Astrocyte (in vitro differentiated cells and primary cell): ENCODE measurements around the gene DCDC1.

Experiments used
- CTCF ChIP-seq: IDR thresholded peaks from 2 replicates; pipeline ENCODE4 v1.5.1; 2011; ENCODE audit warnings: low read depth, mild to moderate bottlenecking, inconsistent platforms, low read length, moderate library complexity; ENCODE audit not compliant: insufficient read depth
- EZH2 ChIP-seq: IDR thresholded peaks from 2 replicates; pipeline ENCODE4 v1.6.1; 2012; ENCODE audit warnings: mild to moderate bottlenecking, low read length, inconsistent platforms; ENCODE audit not compliant: insufficient read depth

GRCh38 chr11:31267720-31268119 is 101.8 kb downstream of the DCDC1 start:
- no peak for TF ChIP-seq CTCF
- TF ChIP-seq EZH2 = no peak
